ENCODE data around the gene SPDYE1. TPM values are rescaled to one million over a fixed set of nuclear protein-coding genes. Genes with fewer than 3 reads are reported as not detected.
A peak's percentile ranks its signal among the peaks of the same experiment; 100 is the strongest.
"Not testable (repeated sequence)": the region's sequence is repeated elsewhere in the genome, so short reads cannot be mapped to it uniquely, and the experiment has no call there.

SPDYE1 gene
- total and polyA plus RNA-seq, 11 donors = 0.13 TPM; not detected in 10

DNA sequence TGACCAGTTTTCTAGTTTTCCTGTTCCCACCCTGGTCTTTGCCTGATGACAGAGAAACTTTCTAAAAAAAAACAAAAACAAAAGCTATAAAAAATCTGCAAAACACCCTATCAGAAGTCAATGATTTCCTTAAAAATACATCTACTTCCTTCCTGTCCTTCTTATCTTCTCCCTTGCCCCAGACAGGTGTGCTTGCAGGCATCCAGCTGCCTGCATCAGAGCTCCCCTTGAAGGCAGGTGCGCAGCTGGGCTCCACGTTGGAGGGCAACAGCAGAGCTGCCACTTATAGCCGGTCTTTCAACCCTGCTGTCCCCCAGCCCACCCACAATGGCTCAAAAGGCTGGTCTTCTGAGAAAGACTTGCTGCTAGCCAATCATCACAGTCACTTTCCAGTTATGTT lies 41.7 kb upstream of the SPDYE1 start:
- 69 to 74% (median 71%) methylated on average over 3 of the region's 3 CpGs for WGBS, 4 donors

DNA sequence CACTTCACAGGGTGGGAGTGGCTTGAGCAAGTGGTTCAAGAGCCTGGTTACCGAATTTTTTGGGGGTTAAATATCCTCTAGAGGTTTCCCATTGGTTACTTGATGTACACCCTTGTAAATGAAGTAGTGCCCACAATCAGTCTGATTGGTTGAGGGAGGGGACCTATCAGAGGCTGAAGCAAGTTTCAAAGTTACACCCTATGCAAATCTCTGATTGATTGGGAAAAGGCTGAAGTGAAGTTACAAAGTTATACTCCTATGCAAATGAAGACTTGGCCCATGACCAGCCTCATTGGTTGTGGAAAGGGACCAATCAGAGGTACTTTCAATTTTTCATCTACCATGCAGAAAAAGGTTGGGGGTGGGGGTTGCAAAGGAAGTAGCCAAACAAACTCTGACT lies 36.8 kb upstream of the SPDYE1 start:
- H3K4me1 ChIP-seq = no peaks in the 10 kb centered on the region
- no peak overlapping the region for H3K27ac ChIP-seq
- intact Hi-C loops (cut with DNase I) = no loop called here
- 35 to 41% (median 36%) methylated on average over 1 of the region's 1 CpG for WGBS, 4 donors
- no peaks in the 10 kb centered on the region for H3K9me3 ChIP-seq
- DNase-seq (no peak), ATAC-seq (no peak)
- TF ChIP-seq, protein P1, sequence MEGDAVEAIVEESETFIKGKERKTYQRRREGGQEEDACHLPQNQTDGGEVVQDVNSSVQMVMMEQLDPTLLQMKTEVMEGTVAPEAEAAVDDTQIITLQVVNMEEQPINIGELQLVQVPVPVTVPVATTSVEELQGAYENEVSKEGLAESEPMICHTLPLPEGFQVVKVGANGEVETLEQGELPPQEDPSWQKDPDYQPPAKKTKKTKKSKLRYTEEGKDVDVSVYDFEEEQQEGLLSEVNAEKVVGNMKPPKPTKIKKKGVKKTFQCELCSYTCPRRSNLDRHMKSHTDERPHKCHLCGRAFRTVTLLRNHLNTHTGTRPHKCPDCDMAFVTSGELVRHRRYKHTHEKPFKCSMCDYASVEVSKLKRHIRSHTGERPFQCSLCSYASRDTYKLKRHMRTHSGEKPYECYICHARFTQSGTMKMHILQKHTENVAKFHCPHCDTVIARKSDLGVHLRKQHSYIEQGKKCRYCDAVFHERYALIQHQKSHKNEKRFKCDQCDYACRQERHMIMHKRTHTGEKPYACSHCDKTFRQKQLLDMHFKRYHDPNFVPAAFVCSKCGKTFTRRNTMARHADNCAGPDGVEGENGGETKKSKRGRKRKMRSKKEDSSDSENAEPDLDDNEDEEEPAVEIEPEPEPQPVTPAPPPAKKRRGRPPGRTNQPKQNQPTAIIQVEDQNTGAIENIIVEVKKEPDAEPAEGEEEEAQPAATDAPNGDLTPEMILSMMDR (IDR thresholded peaks at IDR 0.05) = no peak
- TF ChIP-seq POLR2A (IDR thresholded peaks at IDR 0.05) = no peak
- no peak overlapping the region for H3K4me3 ChIP-seq
- peaks cover 0 to 24% (median 7%) of the 10 kb centered on the region in 9 donors for H3K36me3 ChIP-seq
- no peaks in the 10 kb centered on the region for H3K27me3 ChIP-seq

More for the DNA sequence above, 41.7 kb upstream of the SPDYE1 start:
- intact Hi-C loops (cut with DNase I) = loop anchor here in 1 of 10 donors (10.0 kb wide), 1 partner anchor 371 kb away; the partner anchor contains the start of gene STK17A
- peaks cover 4 to 55% (median 36%) of the 10 kb centered on the region in 9 donors for H3K36me3 ChIP-seq
- ATAC-seq (no peak), DNase-seq (no peak)
- no peaks in the 10 kb centered on the region for H3K4me1 ChIP-seq
- no peaks in the 10 kb centered on the region for H3K9me3 ChIP-seq
- H3K27ac ChIP-seq = no peak overlapping the region
- H3K27me3 ChIP-seq = no peaks in the 10 kb centered on the region
- H3K4me3 ChIP-seq = no peak overlapping the region
- TF ChIP-seq, protein P1 (IDR thresholded peaks at IDR 0.05) = no peak
- no peak for TF ChIP-seq POLR2A (IDR thresholded peaks at IDR 0.05)

DNA sequence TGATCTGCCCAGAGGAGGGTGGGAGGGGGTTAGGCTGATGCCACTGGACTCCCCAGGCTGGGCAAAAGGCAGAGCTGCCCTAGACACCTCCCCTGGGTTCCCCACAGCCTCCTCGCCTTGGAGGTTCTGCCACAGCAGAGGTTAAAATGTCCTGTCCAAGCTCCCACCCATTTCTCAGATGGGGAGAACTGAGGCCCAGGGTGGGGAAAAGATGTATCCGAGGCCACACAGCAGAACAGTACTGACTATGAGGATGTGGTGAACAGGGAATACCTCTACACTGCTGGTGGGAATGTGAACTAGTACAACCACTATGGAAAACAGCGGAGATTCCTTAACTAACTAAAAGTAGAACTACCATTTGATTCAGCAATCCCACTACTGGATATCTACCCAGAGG lies 31.3 kb upstream of the SPDYE1 start:
- H3K27ac ChIP-seq; ATAC-seq; intact Hi-C loops (cut with DNase I); H3K4me3 ChIP-seq; H3K27me3 ChIP-seq; H3K9me3 ChIP-seq; H3K4me1 ChIP-seq; H3K36me3 ChIP-seq; DNase-seq: not testable (repeated sequence)
- WGBS, 4 donors = 94 to 98% (median 97%) methylated on average over 2 to 3 of the region's 3 CpGs

DNA sequence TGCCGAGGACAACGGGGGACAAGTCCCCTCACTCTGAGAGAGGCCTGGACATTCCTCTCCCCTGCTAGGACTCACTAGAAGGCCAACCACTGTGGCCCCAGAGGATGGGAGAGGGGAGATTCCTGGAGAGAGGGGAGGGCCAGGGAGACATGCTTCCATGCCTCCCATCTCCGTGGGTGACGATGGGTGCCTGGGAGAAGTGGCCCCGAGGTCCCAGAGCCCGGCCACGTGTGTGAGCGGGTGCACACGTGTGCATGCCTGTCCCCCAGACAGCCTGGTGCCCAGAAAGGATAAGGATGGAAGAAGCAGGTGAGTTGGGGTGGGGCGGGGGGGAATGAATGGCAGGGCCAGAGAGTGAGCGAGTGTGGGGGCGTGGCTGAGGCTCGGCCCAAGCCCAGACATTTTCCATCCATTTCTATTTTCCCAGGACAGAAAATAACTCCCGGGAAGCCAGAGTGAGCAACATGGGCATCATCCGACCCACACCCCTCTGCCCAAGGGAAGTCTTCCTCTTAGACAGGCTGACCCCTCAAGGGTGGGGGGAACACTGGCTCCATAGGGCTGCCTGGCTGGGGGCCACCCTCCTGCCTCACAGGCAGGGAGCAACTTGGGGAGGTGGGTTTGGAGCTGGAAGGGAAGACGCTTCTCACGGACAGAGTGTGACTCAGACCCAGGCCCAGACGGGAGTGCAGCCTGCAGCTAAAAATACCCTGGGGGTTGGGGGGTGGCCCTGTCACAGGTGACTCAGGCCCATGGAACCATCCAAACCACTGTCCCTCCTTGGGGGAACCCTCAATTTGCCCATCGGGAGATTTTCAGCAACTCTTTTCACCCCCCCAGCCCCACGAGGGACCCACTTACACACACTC lies 29.3 kb upstream of the SPDYE1 start:
- H3K27ac ChIP-seq; H3K36me3 ChIP-seq; H3K27me3 ChIP-seq; intact Hi-C loops (cut with DNase I); H3K4me1 ChIP-seq; H3K4me3 ChIP-seq; H3K9me3 ChIP-seq; DNase-seq: not testable (repeated sequence)
- WGBS, 4 donors = 82 to 92% (median 84%) methylated on average over 6 to 17 of the region's 20 CpGs
- peak in 3 of 4 donors; percentile 25 to 72 (median 50) for ATAC-seq

DNA sequence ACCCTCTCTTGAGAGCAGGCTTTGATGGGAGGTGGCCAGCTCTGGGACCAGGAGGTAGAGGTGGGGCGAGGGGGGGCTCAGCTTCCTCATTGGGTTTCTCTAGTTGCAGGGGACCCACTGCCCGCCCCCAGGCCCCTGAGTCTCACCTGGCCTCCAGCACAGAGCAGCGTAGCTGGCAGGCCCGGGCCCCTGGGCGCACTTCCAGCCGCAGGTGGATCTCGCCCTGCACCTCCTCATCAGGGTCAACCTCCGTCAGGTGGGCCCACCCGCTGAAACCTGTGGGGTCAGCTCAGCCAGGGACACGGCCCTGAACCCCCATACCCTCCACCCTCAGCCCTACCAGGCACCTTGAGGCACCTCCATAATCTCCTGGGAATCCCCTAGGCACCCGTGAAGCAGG lies 28.1 kb upstream of the SPDYE1 start:
- ATAC-seq; H3K36me3 ChIP-seq; H3K27ac ChIP-seq; intact Hi-C loops (cut with DNase I); DNase-seq; H3K4me3 ChIP-seq; H3K9me3 ChIP-seq; H3K27me3 ChIP-seq; H3K4me1 ChIP-seq: not testable (repeated sequence)
- WGBS, 4 donors = 93 to 97% (median 95%) methylated on average over 4 to 10 of the region's 11 CpGs

DNA sequence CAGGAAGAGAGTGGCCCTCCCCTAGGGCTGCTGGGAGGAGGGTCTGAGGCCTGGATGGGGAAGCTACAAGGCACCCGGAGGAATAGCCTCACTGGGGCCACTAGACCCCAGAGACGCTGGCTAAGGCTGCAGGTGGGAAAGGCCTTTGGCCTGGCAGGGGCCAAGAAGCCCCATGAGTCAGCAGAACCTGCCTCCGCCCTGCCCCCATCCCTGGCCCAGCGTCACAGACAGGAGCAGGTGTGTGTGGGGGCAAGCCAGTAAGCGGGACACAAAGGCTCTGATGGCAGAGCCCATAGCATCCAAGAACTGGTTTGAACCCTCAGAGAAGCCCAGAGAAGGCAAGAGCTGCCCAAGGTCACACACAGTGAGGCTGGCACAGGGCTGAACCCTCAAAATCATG lies 27.0 kb upstream of the SPDYE1 start:
- H3K4me3 ChIP-seq; H3K36me3 ChIP-seq; H3K27me3 ChIP-seq; ATAC-seq; intact Hi-C loops (cut with DNase I); H3K9me3 ChIP-seq; H3K27ac ChIP-seq; DNase-seq; H3K4me1 ChIP-seq: not testable (repeated sequence)
- WGBS, 4 donors = 98 to 100% (median 99%) methylated on average over 1 to 3 of the region's 5 CpGs

DNA sequence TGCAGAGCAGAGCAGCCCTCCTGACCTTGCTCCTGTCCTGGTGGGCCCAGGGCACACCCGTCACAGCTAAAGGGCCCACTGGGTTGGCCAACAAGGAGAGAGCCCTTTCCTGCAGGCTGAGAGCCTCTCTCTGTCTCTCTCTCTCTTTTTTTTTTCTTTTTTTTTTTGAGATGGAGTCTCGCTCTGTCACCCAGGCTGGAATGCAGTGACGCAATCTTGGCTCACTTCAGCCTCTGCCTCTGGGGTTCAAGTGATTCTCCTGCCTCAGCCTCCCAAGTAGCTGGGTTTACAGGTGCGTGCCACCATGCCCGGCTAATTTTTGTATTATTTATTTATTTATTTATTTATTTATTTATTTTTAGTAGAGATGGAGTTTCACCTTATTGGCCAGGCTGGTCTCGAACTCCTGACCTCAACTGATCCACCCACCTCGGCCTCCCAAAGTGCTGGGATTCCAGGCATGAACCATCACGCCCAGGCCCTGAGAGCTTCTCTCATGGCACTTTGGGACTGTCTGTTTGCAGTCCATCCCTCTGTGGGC lies 23.6 kb upstream of the SPDYE1 start:
- H3K27me3 ChIP-seq; H3K4me1 ChIP-seq; ATAC-seq; H3K27ac ChIP-seq; DNase-seq; H3K36me3 ChIP-seq; H3K4me3 ChIP-seq; intact Hi-C loops (cut with DNase I); H3K9me3 ChIP-seq: not testable (repeated sequence)
- WGBS, 4 donors = 84 to 91% (median 88%) methylated on average over 5 to 7 of the region's 8 CpGs

DNA sequence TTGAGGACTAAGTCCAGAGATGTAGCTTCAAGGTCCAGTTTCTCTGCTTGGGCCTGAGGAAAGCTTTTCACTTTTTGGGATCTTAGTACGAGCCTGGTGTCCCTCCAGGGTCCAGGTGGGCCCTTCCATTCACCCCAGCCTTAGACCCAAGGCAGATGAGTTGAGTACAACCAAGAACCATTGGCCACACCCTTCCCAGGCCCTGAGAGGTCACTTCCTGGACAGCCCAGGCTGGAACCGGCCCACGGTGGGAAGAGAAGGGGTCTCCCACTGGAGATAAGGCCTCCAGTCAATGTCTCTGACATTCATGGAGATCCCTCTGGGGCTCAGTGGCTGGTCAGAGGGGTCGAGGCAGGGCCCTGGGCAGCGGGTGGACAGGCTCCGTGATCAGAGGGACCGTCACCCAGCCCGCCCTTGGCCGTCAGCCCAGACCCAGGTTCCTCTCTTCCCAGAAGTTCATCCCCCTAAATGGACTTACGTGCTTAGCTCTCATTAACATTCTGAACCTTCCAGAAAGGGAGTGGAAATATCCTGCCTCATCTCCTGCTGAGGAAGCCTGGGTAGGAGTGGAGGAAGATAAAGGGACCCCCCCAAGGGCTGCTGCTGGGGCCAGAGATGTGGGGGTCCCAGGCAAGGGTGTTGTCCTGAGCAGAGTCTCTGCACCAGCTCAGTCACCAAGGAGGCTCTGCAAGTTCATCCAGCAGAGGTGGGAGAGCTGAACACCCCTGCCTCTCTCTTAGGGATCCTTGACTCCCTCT lies 22.8 kb upstream of the SPDYE1 start:
- H3K27me3 ChIP-seq; H3K4me3 ChIP-seq; H3K36me3 ChIP-seq; H3K9me3 ChIP-seq; H3K4me1 ChIP-seq; intact Hi-C loops (cut with DNase I): not testable (repeated sequence)
- 50 to 68% (median 66%) methylated on average over 2 to 10 of the region's 10 CpGs for WGBS, 4 donors
- ATAC-seq (peak in 3 of 4 donors; percentile 28 to 58 (median 33)), DNase-seq (peak in 2 of 5 donors; percentile 16 to 31)
- H3K27ac ChIP-seq = peak overlapping the region in 1 of 12 donors; percentile 10
